Measurements from ENCODE around the gene CCDC74B. TPM values are rescaled to one million over a fixed set of nuclear protein-coding genes. Genes with fewer than 3 reads are reported as not detected.
"Not testable (repeated sequence)": the region's sequence is repeated elsewhere in the genome, so short reads cannot be mapped to it uniquely, and the experiment has no call there.

The CCDC74B gene
- total RNA-seq, result 10 to 100 TPM in 1 of 2 donors, 1 to 10 TPM in 1; 8.7 to 10.4 TPM
- 30.4 TPM for polyA plus RNA-seq (2013, experiment 1 of 2)
- 32.4 TPM for polyA plus RNA-seq (2013, experiment 2 of 2)
- long read RNA-seq, experiment 1, partial matches to known transcripts, result 1 of 2 reads
- long read RNA-seq, experiment 1, other reads (novel, unspliced or antisense), result 1 of 2 reads
- long read RNA-seq, experiment 2, transcript CCDC74B-201 (8 exons, 1,549 nt), result major isoform, 11 of 22 reads
- long read RNA-seq, experiment 2, partial matches to known transcripts, result 0 of 22 reads
- long read RNA-seq, experiment 2, other reads (novel, unspliced or antisense), result 11 of 22 reads
- long read RNA-seq, experiment 3, transcript CCDC74B-201 (8 exons, 1,549 nt), result major isoform, 5 of 24 reads
- long read RNA-seq, experiment 3, transcript CCDC74B-205 (8 exons, 1,296 nt), result major isoform, 5 of 24 reads
- long read RNA-seq, experiment 3, partial matches to known transcripts, result 0 of 24 reads
- long read RNA-seq, experiment 3, other reads (novel, unspliced or antisense), result 14 of 24 reads
- long read RNA-seq, experiment 4, partial matches to known transcripts, result 0 of 1 reads
- long read RNA-seq, experiment 4, other reads (novel, unspliced or antisense), result 1 of 1 reads

DNA sequence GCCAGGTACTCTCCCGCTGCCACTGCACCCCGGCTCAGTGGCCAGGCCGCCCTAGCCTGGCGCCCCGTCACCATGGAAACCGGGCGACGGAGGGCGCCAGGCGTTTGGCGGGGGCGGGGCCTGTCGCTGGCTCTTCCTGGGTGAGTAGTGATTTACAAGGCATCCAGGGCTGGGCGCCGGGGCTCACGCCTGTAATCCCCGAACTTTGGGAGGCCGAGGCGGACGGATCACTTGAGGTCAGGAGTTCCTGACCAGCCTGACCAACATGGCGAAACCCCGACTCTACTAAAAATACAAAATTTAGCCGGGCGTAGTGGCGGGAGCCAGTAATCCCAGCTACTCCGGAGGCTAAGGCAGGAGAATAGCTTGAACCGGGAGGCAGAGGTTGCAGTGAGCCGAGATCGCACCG is at the start of gene CCDC74B:
CCDC74B (minus strand) TSS at position 107 of the 409 bp plus-strand sequence. CDS start 116 bp downstream, outside the sequence.
- H3K9ac ChIP-seq (ENCODE audit: extremely low read depth, low read length, poor library complexity, severe bottlenecking); H3K4me1 Mint-ChIP-seq; H3K27ac ChIP-seq (ENCODE audit: low read depth, low read length); H3K9me3 ChIP-seq (ENCODE audit: control insufficient read depth, low read length); H3K36me3 ChIP-seq (ENCODE audit: control insufficient read depth, insufficient read depth, low read length); H3K9me3 Mint-ChIP-seq; H3K36me3 Mint-ChIP-seq (ENCODE audit: low read depth); H3K27me3 ChIP-seq (ENCODE audit: control insufficient read depth, insufficient read depth, low read length, poor library complexity, severe bottlenecking); H3K4me1 ChIP-seq (ENCODE audit: control insufficient read depth, insufficient read depth, low read length): not testable (repeated sequence)
- 6 to 12% methylated on average over 9 to 29 of the region's 30 CpGs for WGBS, 2 experiments (ENCODE audit: insufficient coverage in 1 of 2, insufficient read length in 1 of 2)
- peak; percentile 83 for DNase-seq
- Mint-ChIP-seq H3K27me3 (ENCODE audit: insufficient read depth) (peaks cover 14% of the 10 kb centered on the region), H3K4me3 (peak within 1 kb of the TSS; percentile 66), H3K27ac (peak within 1 kb of the TSS; percentile 66)
- H3K4me3 ChIP-seq (ENCODE audit: low read length), result peak within 1 kb of the TSS; percentile 53

DNA sequence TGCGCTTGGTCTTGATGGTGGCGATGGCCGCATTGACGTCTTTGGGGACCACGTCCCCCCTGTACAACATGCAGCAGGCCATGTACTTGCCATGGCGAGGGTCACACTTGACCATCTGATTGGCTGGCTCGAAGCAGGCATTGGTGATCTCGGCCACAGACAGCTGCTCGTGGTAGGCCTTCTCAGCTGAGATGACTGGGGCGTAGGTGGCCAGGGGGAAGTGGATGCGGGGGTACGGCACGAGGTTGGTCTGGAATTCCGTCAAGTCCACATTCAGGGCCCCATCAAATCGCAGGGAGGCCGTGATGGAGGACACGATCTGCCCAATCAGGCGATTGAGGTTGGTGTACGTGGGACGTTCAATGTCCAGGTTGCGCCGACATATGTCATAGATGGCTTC is 48.9 kb upstream of the CCDC74B start:
- not testable (repeated sequence) for H3K4me3 ChIP-seq (ENCODE audit: low read length); H3K27me3 Mint-ChIP-seq (ENCODE audit: insufficient read depth); H3K27me3 ChIP-seq (ENCODE audit: control insufficient read depth, insufficient read depth, low read length, poor library complexity, severe bottlenecking); H3K4me1 Mint-ChIP-seq; H3K9me3 ChIP-seq (ENCODE audit: control insufficient read depth, low read length); H3K4me3 Mint-ChIP-seq; DNase-seq; H3K36me3 Mint-ChIP-seq (ENCODE audit: low read depth); H3K27ac Mint-ChIP-seq; H3K9ac ChIP-seq (ENCODE audit: extremely low read depth, low read length, poor library complexity, severe bottlenecking); H3K4me1 ChIP-seq (ENCODE audit: control insufficient read depth, insufficient read depth, low read length); H3K36me3 ChIP-seq (ENCODE audit: control insufficient read depth, insufficient read depth, low read length); H3K9me3 Mint-ChIP-seq; H3K27ac ChIP-seq (ENCODE audit: low read depth, low read length)
- WGBS, 2 experiments (ENCODE audit: insufficient coverage in 1 of 2, insufficient read length in 1 of 2), result 87 to 100% methylated on average over 3 to 16 of the region's 22 CpGs

DNA sequence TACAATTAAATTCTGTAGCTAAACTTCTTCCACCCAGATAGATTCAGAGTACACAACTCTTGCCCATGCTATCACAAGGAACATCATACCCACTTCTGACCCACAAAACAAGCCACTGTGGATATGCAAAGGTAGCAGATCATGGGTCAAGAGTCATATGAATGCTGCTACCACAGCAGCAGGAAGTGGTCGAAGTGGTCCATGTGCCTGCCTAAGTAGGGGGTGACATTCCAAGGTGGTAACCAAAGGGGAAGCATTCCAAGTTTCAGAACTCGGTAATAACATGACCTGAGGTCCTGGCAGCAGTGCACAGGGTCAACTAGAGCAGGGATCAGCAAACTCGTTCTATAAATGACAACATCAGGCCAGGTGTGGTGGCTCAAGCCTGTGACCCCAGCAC is 47.5 kb upstream of the CCDC74B start:
- not testable (repeated sequence) for DNase-seq; H3K27me3 Mint-ChIP-seq (ENCODE audit: insufficient read depth); H3K9ac ChIP-seq (ENCODE audit: extremely low read depth, low read length, poor library complexity, severe bottlenecking); H3K9me3 ChIP-seq (ENCODE audit: control insufficient read depth, low read length); H3K27ac Mint-ChIP-seq; H3K27ac ChIP-seq (ENCODE audit: low read depth, low read length); H3K4me3 Mint-ChIP-seq; H3K4me1 ChIP-seq (ENCODE audit: control insufficient read depth, insufficient read depth, low read length); H3K9me3 Mint-ChIP-seq; H3K4me3 ChIP-seq (ENCODE audit: low read length); H3K36me3 ChIP-seq (ENCODE audit: control insufficient read depth, insufficient read depth, low read length); H3K4me1 Mint-ChIP-seq; H3K27me3 ChIP-seq (ENCODE audit: control insufficient read depth, insufficient read depth, low read length, poor library complexity, severe bottlenecking); H3K36me3 Mint-ChIP-seq (ENCODE audit: low read depth)
- WGBS, 2 experiments (ENCODE audit: insufficient coverage in 1 of 2, insufficient read length in 1 of 2), result 60 to 83% methylated on average over 2 to 3 of the region's 3 CpGs

DNA sequence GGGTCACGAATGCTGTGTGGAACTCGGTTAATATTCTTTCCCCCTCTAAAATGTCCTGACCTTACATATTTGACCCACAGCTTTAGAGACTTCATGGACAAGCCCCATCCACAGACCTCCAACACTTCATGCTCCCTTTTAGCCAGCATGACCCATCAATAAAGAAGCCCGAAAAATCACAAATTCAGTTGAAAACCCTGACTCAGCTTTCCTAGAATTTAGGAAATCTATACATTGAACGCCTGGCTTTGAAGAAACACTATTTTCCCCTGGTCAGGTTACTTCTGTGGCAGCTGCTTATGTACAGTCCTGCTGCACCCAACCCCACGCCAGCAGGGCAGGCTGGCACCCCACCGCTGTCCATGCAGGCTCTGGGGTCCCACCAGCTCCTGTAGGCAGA is 46.4 kb upstream of the CCDC74B start:
- H3K9me3 ChIP-seq (ENCODE audit: control insufficient read depth, low read length); H3K27ac Mint-ChIP-seq; H3K4me1 Mint-ChIP-seq; H3K27ac ChIP-seq (ENCODE audit: low read depth, low read length); DNase-seq; H3K4me3 ChIP-seq (ENCODE audit: low read length); H3K9me3 Mint-ChIP-seq; H3K4me1 ChIP-seq (ENCODE audit: control insufficient read depth, insufficient read depth, low read length); H3K4me3 Mint-ChIP-seq; H3K27me3 Mint-ChIP-seq (ENCODE audit: insufficient read depth); H3K36me3 ChIP-seq (ENCODE audit: control insufficient read depth, insufficient read depth, low read length); H3K27me3 ChIP-seq (ENCODE audit: control insufficient read depth, insufficient read depth, low read length, poor library complexity, severe bottlenecking); H3K9ac ChIP-seq (ENCODE audit: extremely low read depth, low read length, poor library complexity, severe bottlenecking); H3K36me3 Mint-ChIP-seq (ENCODE audit: low read depth): not testable (repeated sequence)
- WGBS, 2 experiments (ENCODE audit: insufficient coverage in 1 of 2, insufficient read length in 1 of 2), result 94 to 98% methylated on average over 6 of the region's 6 CpGs

DNA sequence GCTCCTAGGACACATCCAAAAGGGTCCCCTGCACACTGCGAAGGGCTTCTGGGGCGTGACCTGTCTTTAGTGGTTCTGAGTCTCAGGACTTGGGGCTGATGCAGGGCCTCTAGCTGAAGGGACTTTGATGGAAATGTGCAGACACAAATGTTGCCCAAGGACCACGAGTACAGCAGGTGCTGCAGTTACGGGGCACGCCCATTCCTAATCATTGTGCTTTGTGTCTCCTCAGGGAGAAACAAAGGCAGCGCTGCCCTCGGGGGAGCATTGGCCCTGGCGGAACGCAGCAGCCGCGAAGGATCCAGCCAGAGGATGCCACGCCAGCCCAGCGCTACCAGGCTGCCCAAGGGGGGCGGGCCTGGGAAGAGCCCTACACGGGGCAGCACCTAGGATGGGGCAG is 45.3 kb upstream of the CCDC74B start:
- DNase-seq, result no peak
- Mint-ChIP-seq H3K4me3 (no peak overlapping the region), H3K9me3 (no peaks in the 10 kb centered on the region), H3K27me3 (ENCODE audit: insufficient read depth) (peaks cover 5% of the 10 kb centered on the region), H3K27ac (no peak overlapping the region), H3K4me1 (peaks cover 1% of the 10 kb centered on the region), H3K36me3 (ENCODE audit: low read depth) (peaks cover 8% of the 10 kb centered on the region)
- Histone ChIP-seq H3K4me1 (ENCODE audit: control insufficient read depth, insufficient read depth, low read length) (no peaks in the 10 kb centered on the region), H3K9me3 (ENCODE audit: control insufficient read depth, low read length) (no peaks in the 10 kb centered on the region), H3K27me3 (ENCODE audit: control insufficient read depth, insufficient read depth, low read length, poor library complexity, severe bottlenecking) (no peaks in the 10 kb centered on the region), H3K27ac (ENCODE audit: low read depth, low read length) (no peak overlapping the region), H3K9ac (ENCODE audit: extremely low read depth, low read length, poor library complexity, severe bottlenecking) (no peak overlapping the region), H3K36me3 (ENCODE audit: control insufficient read depth, insufficient read depth, low read length) (no peaks in the 10 kb centered on the region), H3K4me3 (ENCODE audit: low read length) (no peak overlapping the region)
- 95 to 99% methylated on average over 12 to 15 of the region's 15 CpGs for WGBS, 2 experiments (ENCODE audit: insufficient coverage in 1 of 2, insufficient read length in 1 of 2)
- TF ChIP-seq, protein P1, sequence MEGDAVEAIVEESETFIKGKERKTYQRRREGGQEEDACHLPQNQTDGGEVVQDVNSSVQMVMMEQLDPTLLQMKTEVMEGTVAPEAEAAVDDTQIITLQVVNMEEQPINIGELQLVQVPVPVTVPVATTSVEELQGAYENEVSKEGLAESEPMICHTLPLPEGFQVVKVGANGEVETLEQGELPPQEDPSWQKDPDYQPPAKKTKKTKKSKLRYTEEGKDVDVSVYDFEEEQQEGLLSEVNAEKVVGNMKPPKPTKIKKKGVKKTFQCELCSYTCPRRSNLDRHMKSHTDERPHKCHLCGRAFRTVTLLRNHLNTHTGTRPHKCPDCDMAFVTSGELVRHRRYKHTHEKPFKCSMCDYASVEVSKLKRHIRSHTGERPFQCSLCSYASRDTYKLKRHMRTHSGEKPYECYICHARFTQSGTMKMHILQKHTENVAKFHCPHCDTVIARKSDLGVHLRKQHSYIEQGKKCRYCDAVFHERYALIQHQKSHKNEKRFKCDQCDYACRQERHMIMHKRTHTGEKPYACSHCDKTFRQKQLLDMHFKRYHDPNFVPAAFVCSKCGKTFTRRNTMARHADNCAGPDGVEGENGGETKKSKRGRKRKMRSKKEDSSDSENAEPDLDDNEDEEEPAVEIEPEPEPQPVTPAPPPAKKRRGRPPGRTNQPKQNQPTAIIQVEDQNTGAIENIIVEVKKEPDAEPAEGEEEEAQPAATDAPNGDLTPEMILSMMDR (conservative IDR thresholded peaks at IDR 0.05), result no peak

DNA sequence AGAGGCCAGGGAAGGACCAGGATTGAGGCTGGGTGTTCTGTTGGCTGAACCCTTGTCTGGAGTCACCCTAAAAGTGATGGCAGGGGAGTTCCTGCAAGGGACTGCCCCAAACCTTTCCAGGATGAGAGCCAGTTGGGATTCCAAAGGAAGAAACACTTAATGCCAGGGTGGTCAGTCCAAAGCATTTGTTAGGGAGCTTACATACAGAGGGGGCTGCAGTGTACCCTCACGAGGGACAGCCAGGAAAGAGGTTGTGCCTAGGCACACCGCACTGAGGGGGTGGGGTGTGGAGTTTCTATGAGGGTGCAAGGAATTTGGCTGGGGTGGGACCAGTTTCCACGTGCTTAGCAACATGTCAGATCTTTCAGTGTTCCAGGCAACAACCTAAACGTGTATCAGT is 44.0 kb upstream of the CCDC74B start:
- not testable (repeated sequence) for H3K4me3 ChIP-seq (ENCODE audit: low read length); H3K27me3 Mint-ChIP-seq (ENCODE audit: insufficient read depth); H3K4me1 ChIP-seq (ENCODE audit: control insufficient read depth, insufficient read depth, low read length); H3K27ac Mint-ChIP-seq; H3K36me3 ChIP-seq (ENCODE audit: control insufficient read depth, insufficient read depth, low read length); H3K4me1 Mint-ChIP-seq; H3K4me3 Mint-ChIP-seq; DNase-seq; H3K9me3 Mint-ChIP-seq; H3K27ac ChIP-seq (ENCODE audit: low read depth, low read length); H3K9ac ChIP-seq (ENCODE audit: extremely low read depth, low read length, poor library complexity, severe bottlenecking); H3K27me3 ChIP-seq (ENCODE audit: control insufficient read depth, insufficient read depth, low read length, poor library complexity, severe bottlenecking); H3K9me3 ChIP-seq (ENCODE audit: control insufficient read depth, low read length)
- 80 to 92% methylated on average over 1 to 4 of the region's 4 CpGs for WGBS, 2 experiments (ENCODE audit: insufficient coverage in 1 of 2, insufficient read length in 1 of 2)
- H3K36me3 Mint-ChIP-seq (ENCODE audit: low read depth), result peaks cover 14% of the 10 kb centered on the region

All from endodermal cell (in vitro differentiated cells).